GM21576 (cell line): ENCODE measurements around the gene CEBPZOS.

ENCODE experiments used
- ATAC-seq: cut with Tn5 transposase; IDR thresholded peaks from one replicate; pipeline ENCODE4 v1.9.1; 2021; ENCODE audit warnings: mild to moderate bottlenecking, moderate library complexity; ENCODE audit not compliant: unreplicated experiment

CEBPZOS gene

DNA sequence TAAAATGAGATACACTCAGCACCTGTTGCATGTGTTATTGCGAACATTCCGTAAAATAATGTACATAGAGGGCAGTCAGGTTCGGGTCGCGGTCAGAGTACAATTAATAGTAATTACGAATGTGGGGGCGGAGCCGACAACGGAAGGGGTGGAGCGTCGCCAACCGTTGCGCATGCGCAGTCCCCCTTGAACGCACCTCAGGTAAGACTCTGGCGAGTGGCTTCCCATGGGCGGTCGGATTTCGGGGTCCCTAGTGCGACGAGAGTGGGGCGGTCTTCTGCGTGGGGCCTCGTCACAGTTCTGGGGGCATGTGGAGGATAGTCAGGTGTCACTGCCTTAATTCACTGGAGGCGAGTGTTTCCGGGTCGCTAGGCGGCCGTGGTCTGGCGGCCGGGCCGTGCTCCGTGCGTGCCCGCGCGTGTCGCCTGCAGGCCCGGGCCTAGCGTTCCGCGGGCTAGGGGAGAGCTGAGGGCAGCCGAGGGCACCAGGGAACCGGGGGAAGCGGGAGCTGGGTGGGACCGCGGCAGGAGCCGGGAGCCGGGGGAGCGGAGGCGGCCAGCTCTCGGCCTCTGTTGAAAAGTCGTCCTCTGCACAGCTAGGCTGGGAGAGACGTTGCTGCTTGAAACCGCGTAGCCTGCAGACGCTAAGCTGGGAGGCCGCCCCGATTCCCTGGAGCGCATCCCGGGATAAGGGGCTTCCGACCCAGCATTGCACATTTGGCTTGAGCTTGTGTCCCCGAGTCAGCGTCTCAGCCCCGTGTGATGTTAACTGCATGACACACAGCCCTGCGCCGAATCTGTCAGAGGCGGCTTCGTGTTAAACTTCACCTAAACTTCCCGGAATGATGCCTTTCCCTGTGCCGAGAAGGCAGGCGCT lies at the start of gene CEBPZOS:
TSS of gene CEBPZOS (plus strand) at position 177 of the 876 bp plus-strand sequence. CDS start 3,209 bp downstream, outside the sequence.
- peak; percentile 66 for ATAC-seq

DNA sequence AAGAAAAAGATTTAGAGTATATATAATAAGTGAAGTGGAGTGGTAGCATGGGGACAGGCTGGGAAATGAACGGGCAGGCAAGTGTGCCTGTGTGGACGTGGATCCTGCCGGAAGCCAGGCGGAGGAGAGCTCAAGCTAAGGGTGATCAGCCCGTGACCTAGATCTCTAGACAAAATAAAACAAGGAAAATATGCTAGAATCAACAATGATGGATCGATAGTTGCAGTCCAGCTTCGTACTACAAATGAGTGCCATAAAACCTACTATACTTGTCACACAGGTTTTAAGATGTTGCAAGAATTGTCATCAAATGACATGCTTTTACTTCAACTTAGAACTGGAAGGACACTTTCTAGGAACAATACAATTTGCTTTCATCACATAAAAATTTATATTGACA lies 48.0 kb upstream of the CEBPZOS start:
- no peak for ATAC-seq

- no peak for ATAC-seq
These were observed 46.5 kb upstream of the CEBPZOS start for GRCh38 chr2:37149626-37150322.

GRCh38 chr2:37153224-37153623 lies 43.1 kb upstream of the CEBPZOS start:
- no peak for ATAC-seq

GRCh38 chr2:37154785-37155184 lies 41.5 kb upstream of the CEBPZOS start:
- no peak for ATAC-seq

DNA sequence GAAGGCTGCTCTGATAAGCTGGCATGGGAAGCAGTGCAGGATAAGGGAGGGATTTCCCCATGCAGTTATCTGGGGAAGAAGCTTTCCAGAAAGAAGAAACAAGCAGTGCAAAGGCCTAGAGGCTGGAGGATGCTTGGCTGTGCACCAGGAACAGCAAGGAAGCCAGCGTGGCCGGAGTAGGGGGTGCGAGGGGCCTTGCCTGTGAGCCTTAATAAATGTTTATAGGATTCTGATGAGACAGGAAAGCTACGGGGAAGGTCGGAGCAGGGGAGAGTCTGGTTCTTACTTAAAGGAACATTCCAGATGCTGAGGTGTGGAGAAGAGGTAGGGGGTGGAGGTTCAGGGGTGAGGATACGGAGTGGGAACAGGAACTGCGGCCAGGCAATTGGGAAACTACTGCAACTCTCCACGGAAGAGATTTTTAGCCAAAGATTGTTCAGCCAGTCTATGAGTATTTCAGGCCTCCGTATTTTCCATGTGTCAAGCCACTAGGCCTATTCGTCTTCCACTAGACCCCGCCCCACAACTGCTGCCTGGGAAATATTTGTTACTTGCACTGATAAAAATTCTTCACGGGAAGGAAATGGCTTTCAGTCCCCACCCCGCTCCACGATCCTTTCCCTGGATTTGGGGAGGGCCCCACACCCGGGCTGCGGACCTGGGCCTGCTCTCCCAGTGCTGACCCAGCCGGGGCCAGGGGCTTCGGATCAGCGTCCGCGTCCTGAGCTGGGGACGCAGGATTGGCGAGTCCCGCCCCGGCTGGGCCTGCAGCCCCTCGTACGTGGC lies 40.0 kb upstream of the CEBPZOS start:
- peak; percentile 15 for ATAC-seq

GRCh38 chr2:37156857-37157714 lies 39.2 kb upstream of the CEBPZOS start, which contains the start of gene EIF2AK2:
EIF2AK2 (minus strand) TSS chr2:37156980; CDS start chr2:37147806, 9,174 bp downstream.
- ATAC-seq = peak; percentile 73

- ATAC-seq = no peak
These were observed 31.5 kb upstream of the CEBPZOS start for GRCh38 chr2:37164757-37165156.

DNA sequence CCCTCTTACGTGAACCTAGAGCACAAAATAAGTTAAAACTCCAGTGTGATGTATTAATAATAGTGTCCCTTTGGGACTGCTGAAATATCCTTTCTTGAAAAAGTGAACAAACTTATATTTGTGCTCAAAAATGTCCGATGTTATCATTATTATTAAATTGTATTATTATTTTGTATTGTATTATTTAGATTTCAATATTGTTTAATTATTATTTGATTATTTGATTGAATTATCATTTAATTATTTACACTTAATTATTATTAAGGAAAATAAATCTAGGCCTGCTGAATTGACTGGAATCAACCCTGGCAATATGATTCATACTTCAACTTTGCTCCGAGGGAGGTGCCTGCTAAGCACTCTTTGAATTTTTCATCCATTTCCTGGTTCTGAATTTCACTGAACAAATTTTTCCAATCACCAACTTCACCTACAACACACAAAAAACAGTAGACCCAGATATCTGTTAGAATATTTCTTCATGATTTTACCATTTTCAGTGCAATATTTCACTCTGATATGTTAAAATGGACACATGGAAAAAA lies 28.6 kb upstream of the CEBPZOS start:
- ATAC-seq = no peak

GRCh38 chr2:37168217-37168981 lies 27.9 kb upstream of the CEBPZOS start:
- no peak for ATAC-seq

DNA sequence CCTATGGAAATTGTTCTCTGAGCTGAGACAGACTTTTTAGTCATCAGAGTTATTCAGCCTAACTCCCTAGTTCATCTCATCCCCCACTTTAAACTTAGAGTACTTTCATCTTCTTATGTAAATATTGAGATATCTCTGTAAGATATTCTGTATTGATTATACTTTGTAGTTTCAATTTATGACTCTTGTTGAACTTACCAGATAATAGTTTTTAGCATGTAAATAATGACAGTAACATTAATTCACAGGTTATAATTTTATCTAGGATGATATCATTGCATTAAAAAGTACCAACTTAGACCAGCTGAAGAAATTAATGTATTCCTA lies 24.7 kb upstream of the CEBPZOS start:
- ATAC-seq = no peak

DNA sequence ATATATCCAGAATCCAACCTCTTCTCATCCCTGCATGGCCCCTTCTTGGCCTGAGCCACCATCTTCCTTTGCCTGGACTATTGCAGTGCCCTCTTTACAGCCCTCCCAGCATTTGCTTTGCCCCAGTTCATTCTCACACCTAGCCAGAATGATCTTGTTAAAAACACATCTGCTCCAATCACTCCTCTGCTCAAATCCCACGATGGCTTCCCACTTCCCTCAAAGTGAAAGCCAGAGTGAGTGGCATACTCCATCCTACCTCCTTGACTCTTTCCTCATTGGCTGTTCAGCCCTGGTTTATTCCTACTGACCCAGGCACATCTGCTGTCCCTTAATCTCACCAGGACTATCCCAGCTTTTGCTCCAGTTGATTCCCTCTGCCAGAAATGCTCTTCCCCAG lies 22.6 kb upstream of the CEBPZOS start:
- ATAC-seq = no peak

GRCh38 chr2:37180006-37180639 lies 16.2 kb upstream of the CEBPZOS start:
- no peak for ATAC-seq

- no peak for ATAC-seq
These were observed 15.7 kb upstream of the CEBPZOS start for GRCh38 chr2:37180640-37181039.

DNA sequence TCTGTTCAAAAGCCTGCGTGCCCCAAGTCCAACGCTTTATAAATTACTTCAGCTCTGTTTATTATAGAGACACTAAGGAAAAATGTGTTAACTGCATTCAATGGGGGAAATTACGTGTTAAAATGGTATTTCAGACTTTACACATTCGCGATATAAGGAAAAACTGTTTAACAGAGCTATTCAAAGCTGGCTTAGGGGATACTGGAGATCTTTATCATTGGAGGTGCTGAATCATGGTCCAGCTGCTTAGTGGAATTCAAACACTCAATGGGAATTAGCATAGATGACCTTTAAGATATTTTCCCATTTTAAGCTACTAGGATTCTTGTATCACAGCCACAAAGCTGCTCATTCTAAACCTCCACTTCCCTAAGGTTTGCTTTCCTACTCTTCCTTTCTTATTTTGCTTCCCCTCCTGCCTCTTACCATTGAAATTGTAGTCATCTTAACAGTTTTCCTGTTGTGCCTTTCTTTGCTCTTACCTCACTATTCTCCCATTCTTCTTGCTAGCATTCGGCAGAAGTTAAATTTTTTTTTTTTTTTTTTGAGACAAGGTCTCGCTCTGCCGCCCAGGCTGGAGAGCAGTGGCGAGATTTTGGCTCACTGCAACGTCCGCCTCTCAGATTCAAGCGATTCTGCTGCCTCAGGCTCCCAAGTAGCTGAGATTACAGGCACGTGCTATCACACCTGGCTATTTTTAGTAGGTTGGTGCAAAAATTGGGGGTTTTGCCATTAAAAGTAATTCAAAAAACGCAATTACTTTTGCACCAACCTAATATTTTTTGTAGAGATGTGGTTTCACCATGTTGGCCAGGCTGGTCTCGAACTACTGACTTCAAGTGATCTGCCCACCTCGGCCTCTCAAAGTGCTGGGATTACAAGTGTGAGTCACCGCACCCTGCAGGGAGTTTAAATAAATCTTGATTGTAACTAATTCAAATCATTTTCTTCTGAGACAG lies 14.3 kb upstream of the CEBPZOS start:
- ATAC-seq = no peak

GRCh38 chr2:37188570-37188969 lies 7.7 kb upstream of the CEBPZOS start, which contains the start of gene SULT6B1:
SULT6B1 (minus strand) TSS chr2:37188670; CDS start chr2:37188640, 30 bp downstream.
- ATAC-seq = no peak

DNA sequence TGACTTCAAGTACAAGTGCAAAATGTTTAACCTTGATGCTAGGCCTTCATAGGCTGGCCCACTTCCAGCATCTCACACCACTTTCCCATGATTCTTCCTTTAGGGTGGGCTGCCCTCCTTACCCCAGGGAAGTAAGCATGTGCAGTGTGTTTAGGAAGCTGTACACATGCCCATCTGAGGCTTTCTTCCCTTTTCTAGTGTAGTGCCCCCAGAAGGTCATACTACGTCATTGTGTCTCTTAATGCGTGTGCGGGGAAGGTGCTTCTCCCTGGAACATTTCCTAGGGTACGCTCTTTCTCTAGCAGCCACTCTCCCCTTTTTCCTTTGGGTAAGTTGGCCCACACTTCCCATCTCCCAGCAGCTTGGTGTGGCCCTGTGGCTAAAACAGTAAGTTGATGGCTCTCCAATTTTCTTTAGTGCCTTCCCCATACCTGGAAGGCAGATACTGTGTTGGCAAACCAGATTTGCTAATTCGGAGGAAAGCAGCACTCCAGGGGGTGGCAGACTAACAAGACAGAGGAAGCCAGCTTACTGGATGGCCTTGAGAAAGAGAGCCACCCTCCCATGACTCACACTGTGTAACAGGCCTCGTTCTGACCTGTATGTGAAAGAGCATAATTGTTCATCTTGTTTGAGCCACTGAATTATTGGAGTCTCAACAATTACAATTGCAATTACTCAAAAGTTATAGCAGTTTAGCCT lies 6.7 kb upstream of the CEBPZOS start:
- ATAC-seq = no peak
